GM18858 (cell line): Measurements from ENCODE around the gene NPBWR2.
"Not testable (repeated sequence)": the region's sequence is repeated elsewhere in the genome, so short reads cannot be mapped to it uniquely, and the experiment has no call there.

Source experiments
- ATAC-seq: cut with Tn5 transposase; IDR thresholded peaks from one replicate; pipeline ENCODE4 v1.9.1; 2021; ENCODE audit not compliant: unreplicated experiment

The NPBWR2 gene

GRCh38 chr20:64119301-64119680 lies 11.9 kb upstream of the NPBWR2 start:
- no peak for ATAC-seq

- ATAC-seq: not testable (repeated sequence)
Observed at GRCh38 chr20:64117432-64117777, 10.0 kb upstream of the NPBWR2 start.

- ATAC-seq: no peak
Observed at GRCh38 chr20:64116541-64117431, 9.4 kb upstream of the NPBWR2 start.

GRCh38 chr20:64116016-64116415 lies 8.7 kb upstream of the NPBWR2 start:
- ATAC-seq: no peak

- no peak for ATAC-seq
Observed at GRCh38 chr20:64115171-64115911, 8.0 kb upstream of the NPBWR2 start.

- no peak for ATAC-seq
Observed at GRCh38 chr20:64114356-64114971, 7.1 kb upstream of the NPBWR2 start.

GRCh38 chr20:64113796-64114355 lies 6.5 kb upstream of the NPBWR2 start:
- no peak for ATAC-seq

- ATAC-seq: no peak
Observed at GRCh38 chr20:64113444-64113775, 6.0 kb upstream of the NPBWR2 start.

GRCh38 chr20:64112691-64113443 lies 5.5 kb upstream of the NPBWR2 start:
- no peak for ATAC-seq

GRCh38 chr20:64111841-64112641 lies 4.7 kb upstream of the NPBWR2 start:
- no peak for ATAC-seq

- ATAC-seq: no peak
Observed at GRCh38 chr20:64110411-64111068, 3.2 kb upstream of the NPBWR2 start.

- ATAC-seq: no peak
Observed at GRCh38 chr20:64109831-64110391, 2.5 kb upstream of the NPBWR2 start.

- no peak for ATAC-seq
Observed at GRCh38 chr20:64108731-64109681, 1.6 kb upstream of the NPBWR2 start.

GRCh38 chr20:64107736-64108457 lies 532 bp upstream of the NPBWR2 start:
- ATAC-seq: no peak

GRCh38 chr20:64106435-64106961 lies 867 bp downstream of the NPBWR2 start:
- ATAC-seq: no peak

GRCh38 chr20:64105846-64106434 lies 1.4 kb downstream of the NPBWR2 start:
- no peak for ATAC-seq
